NCI-H2081 (cell line): Measurements from ENCODE around the gene GLUD1.
"Not testable (repeated sequence)": the region's sequence is repeated elsewhere in the genome, so short reads cannot be mapped to it uniquely, and the experiment has no call there.

Source experiments
- DNase-seq, 2 experiments: peaks; one replicate each; lab custom pipeline; 2025; lab: John Stamatoyannopoulos, UW

The GLUD1 gene

DNA sequence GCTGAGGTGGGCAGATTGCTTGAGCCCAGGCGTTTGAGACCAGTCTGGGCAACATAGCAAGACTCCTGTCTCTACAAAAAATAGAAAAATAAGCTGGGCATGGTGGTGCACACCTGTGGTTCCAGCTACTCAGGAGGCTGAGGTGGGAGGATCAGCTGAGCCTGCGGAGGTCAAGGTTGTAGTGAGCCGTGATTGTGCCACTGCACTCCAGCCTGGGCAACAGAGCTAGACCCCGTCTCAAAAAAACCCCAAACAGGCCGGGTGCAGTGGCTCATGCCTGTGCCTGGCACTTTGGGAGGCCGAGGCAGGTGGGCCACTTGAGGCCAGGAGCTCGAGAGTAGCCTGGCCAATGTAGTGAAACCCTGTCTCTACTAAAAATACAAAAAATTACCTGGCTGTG lies 51.1 kb downstream of the GLUD1 start:
- DNase-seq: not testable (repeated sequence)

DNA sequence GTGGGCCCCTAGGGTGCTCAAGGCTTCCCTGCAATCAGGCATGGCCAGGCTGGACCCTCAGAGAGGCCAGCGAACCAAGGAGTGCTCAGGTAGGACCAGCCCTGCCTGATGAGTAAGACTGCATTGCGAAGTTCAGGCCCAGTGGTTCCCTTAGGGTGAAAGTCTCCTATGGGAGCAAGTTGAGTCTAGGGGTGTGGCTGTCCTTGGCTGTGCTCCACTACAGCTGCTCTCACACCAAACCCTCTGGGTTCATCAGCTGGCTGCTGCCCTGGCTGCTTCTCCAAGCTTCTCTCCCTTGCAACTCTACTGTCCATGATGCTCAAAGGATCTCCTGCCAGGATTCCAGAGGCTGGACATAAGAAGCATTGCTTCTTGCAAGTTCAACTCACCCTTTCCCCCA lies 55.9 kb downstream of the GLUD1 start:
- no peak for DNase-seq

DNA sequence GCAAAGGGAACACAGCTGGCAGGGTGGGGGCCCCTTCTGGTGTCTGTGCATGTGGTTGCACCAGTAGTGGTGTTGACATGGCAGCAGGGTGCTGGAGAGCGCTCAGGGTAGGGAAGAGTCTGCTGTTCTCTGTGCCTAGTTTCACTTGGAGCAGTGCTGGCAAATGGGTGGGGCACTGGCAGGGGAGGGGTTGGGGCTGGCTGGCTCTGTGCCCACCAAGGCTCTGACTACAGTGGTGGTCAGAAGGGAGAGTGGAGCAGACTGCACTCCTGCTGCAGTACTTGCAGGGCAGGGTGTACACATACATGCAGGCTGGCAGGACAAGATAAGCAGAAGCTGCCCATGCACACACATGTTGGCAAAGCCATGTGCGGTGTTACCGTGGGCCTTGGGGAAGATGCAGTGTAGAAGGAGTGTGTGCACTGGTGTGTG lies 56.3 kb downstream of the GLUD1 start:
- DNase-seq: no peak

DNA sequence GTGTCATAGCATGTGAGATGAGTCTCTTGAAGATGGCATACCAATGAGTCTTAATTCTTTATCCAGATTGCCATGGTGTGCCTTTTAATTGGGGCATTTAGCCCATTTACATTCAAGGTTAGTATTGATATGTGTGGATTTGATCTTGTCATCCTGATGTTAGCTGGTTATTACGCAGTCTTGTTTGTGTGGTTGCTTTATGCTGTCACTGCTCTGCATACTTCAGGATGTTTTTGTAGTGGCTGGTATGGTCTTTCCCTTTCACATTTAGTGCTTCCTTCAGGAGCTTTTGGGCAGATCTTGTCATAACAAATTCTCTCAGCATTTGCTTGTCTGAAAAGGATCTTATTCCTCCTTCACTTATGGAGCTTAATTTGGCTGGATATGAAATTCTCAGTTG lies 58.0 kb downstream of the GLUD1 start:
- DNase-seq: no peak

DNA sequence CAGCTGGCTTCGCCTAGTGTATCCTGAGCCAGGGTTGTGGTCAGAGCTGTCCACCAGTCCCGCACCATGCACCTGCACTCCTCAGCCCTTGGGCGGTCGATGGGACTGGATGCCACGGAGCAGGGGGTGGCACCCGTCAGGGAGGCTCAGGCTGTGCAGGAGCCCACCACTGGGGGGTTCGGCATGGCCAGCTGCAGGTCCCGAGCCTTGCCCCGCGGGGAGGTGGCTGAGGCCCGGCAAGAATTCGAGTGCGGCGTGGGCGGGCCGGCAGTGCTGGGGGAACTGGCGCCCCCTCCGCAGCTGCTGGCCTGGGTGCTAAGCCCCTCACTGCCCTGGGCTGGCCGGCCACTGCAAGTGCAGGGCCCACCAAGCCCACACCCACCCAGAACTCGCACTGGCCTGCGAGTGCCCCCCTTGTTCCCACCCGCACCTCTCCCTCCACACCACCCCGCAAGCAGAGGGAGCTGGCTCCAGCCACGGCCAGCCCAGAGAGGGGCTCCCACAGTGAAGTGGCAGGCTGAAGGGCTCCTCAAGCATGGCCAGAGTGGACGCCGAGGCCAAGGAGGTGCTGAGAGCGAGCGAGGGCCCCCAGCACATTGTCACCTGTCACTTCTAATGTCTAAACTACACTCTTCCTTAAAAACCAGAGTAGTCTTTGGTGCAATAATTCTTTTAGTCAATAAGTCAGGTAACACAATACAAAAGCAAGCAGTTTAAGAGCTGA lies 63.6 kb downstream of the GLUD1 start:
- no peak for DNase-seq

DNA sequence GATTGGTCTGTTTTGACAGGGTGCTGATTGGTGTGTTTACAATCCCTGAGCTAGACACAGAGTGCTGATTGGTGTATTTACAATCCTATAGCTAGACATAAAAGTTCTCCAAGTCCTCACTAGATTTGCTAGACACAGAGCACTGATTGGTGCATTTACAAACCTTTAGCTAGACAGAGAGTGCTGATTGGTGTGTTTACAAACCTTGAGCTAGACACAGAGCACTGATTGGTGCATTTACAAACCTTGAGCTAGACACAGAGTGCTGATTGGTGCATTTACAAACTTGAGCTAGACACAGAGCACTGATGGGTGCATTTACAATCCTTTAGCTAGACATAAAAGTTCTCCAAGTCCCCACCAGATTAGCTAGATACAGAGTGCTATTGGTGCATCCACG lies 64.2 kb downstream of the GLUD1 start:
- not testable (repeated sequence) for DNase-seq

DNA sequence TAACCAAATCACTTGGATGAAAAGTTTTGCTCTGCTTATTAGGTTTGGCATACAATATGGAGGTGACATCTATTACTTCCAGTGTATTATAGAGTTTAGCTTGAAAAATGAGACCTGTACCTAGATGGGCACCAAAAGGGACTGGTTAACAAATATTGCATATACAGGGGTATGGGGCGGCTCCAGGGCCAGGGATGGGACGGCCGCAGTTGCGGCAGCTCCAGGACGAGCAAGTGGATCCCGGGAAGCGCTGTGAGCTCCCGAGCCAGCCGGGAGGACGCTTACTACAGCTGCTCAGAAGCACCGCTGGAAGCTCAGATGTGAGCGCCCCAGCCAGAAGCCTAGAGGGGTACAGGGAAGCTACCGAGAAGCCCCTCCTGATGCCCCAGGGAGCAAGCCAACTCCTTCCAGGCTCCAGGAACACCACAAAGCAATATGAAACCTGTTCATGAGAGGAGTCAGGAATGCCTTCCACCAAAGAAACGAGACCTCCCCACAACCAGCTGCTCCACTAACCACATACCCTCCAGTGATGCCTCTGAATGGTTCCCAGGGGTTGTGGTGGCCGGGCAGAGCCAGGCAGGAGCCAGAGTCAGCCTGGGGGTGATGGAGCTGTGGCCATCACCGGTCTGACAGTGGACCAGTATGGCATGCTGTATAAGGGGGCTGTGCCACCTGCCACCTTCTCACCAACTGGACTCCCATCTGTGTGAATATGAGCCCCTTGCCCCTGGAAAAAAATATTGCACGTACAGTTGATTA lies 67.7 kb downstream of the GLUD1 start:
- not testable (repeated sequence) for DNase-seq

DNA sequence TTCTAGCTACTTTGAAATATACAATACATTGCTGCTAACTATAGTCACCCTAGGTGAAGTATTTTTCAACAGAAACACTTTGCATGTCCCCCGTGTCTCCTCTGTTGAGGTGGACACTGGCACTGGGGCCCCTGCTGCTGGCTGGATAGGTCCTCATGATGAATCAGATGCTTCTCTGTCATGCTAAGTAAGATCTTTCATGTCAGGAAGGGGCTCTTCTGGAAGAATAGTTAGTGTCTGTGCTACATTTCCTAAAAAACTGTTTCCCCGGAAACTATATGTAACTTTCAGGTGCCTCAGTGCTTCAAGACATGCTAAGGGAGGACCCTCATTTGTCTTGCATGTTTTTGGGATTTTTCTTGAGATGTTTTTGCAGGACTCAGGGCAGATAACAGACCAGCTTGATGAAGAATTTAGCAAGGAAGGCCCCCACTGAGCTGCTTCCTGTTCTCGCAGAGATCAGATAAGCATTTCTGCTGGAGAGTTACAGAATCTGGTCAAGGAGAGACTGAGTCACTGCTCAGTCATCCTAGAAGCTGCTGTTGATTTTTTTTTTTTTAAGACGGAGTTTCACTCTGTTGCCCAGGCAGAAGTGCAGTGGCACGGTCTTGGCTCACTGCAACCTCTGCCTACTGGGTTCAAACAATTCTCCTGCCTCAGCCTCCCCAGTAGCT lies 69.2 kb downstream of the GLUD1 start:
- not testable (repeated sequence) for DNase-seq

DNA sequence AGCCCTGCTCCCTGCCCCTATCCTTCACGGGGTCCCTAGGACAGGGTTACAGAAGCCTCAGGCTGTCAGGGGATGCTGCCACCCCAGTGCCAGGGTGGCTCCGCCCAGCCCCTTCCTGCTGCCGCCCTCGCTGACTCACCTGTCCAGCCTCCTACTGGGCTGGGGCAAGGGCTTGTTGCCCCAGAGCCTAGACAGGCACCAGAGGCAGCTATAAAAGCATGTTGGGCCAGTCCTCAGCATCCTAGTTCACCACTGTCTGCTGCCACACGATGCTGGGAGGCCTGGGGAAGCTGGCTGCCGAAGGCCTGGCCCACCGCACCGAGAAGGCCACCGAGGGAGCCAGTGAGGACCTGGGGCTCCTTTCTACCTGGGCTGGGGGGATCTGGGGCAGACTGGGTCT lies 74.6 kb downstream of the GLUD1 start, which contains the start of gene FAM25A:
Gene FAM25A (plus strand): TSS at position 239 of the 400 bp plus-strand sequence. CDS start 31 bp downstream, at position 270.
- DNase-seq: not testable (repeated sequence)

DNA sequence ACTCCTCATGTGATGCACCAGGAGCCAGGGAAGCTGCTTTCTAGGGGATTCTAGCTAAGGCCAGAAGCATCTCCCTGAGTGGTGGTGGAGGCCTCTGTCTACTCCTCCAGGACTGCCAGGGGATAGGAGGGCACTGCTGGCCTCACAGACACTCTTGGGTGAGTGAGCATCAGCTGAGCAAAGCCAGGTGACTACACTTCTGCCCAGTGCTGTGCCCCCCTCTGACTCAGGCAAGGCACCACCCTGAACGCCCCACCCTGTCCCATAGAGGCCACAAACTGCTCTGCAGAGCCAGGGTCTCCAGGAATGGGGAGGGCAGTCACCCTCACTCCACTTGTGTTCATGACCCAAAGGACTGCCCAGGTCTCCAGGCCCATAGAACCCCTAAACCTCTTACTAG lies 75.1 kb downstream of the GLUD1 start:
- not testable (repeated sequence) for DNase-seq

DNA sequence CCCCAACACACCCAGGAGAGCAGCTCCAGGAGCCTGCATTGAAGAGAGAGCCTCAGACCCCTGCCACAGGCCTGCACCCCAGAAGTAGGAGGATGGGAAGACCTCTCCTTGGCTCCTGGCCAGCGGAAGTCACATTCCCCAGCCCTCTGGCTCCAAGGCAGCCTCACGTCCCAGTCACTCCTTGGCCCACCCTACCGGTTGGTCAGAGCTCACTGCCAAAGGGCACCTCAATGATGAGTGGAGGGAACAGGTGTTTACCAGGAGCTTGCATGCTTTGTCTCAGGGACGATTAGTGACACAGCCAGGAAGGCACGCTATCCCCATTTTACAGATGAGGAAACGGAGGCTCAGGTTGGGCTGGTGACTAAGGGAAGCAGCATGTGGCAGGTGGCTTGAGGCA lies 75.6 kb downstream of the GLUD1 start:
- DNase-seq: not testable (repeated sequence)

DNA sequence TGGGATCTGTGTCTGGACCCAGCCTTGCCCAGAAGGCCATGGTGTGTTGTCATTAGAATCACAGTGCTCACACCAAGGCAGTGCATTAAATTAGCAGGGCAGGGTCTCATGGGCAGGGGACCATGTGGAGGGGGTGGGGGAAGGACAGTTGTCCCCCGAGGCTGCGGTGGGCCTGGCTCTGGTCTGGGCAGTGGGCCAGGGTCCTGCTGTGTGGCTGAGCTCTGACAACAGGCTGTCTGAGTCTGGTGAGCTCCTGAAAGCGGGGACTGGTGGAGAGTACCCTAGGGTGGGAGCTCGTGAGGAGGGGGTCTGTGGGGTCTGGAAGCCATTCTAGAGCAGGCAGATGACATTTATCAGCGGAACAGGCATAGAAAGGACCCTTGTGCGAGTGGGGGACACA lies 76.5 kb downstream of the GLUD1 start:
- not testable (repeated sequence) for DNase-seq

DNA sequence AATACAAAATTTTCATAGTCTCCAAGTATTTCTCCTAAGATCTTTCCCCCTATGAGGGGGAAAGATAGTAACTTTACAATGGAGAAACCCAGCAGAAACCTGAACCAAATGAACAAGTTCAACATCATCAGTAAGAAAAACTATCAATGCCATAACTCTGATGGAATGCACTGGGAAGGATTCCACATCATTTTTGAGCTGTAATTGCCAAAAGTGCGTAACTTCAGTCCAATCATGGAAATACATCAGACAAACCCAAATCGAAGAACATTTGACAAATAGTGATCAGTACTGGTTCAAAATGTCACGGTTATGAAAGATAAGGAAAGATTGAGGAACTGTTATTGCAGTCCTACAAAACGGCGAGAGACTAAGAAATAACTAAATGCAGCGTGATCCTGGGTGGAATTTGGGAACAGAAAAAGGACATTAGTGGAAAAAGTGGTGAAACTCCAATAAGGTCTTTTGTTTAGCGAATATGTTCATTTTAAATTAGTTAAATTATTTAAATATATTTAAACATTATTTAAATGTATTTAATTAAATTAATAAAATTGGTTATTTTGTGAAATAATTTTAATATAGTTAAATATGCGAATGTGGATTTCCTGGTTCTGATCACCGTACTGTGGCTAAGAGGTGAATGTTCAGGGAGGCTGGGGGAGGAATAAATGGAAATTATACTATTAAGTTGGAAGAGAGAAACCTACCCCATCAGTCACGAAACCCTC lies 79.5 kb downstream of the GLUD1 start:
- not testable (repeated sequence) for DNase-seq

DNA sequence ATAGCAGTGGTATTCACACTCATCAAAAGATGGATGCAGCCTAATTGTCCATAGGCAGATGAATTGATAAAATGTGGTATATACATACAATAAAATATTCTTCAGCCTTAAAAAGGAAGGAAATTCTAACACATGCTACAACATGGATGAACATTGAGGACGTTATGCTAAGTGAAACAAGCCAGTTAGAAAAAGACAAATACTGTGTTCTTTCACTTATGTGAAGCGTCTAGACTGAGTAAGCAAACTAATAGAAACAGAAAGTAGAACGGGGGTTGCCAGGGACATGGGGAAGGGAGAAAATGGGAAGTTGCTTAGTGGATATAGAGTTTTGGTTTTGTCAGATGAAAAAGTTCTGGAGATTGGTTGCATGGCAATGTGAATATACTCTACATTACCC lies 81.1 kb downstream of the GLUD1 start:
- not testable (repeated sequence) for DNase-seq

DNA sequence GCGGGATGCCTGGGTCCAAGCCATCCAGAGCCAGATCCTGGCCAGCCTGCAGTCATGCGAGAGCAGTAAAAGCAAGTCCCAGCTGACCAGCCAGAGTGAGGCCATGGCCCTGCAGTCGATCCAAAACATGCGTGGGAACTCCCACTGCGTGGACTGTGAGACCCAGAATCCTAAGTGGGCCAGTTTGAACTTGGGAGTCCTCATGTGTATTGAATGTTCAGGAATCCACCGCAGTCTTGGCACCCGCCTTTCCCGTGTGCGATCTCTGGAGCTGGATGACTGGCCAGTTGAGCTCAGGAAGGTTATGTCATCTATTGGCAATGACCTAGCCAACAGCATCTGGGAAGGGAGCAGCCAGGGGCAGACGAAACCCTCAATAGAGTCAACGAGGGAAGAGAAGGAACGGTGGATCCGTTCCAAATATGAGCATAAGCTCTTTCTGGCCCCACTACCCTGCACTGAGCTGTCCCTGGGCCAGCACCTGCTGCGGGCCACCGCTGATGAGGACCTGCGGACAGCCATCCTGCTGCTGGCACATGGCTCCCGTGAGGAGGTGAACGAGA lies 85.4 kb downstream of the GLUD1 start:
- not testable (repeated sequence) for DNase-seq

DNA sequence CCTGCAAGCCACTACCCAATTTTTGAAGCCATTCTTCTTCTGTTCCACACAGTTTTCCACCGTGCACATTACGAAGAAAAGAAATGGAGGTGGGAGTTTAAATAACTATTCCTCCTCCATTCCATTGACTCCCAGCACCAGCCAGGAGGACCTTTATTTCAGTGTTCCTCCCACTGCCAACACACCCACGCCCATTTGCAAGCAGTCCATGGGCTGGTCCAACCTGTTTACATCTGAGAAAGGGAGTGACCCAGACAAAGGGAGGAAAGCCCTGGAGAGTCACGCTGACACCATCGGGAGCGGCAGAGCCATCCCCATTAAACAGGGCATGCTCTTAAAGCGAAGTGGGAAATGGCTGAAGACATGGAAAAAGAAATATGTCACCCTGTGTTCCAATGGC lies 86.3 kb downstream of the GLUD1 start:
- not testable (repeated sequence) for DNase-seq

DNA sequence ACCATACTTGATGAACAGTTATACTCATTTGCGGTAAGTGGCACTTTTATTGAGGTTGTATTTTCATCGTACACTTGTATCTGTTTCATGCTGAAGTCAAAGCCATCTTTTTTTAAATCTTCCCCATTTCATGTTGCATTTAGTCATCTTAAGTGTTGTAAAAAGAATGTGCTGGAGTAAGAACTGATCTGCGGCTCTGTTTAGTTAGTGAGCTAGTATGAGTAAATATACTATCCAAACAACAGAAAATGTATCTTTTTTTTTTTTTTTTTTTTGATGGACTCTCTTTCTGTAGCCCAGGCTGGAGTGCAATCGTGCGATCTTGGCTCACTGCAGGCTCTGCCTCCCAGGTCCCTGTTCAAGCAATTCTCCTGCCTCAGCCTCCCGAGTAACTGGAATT lies 87.0 kb downstream of the GLUD1 start:
- not testable (repeated sequence) for DNase-seq

DNA sequence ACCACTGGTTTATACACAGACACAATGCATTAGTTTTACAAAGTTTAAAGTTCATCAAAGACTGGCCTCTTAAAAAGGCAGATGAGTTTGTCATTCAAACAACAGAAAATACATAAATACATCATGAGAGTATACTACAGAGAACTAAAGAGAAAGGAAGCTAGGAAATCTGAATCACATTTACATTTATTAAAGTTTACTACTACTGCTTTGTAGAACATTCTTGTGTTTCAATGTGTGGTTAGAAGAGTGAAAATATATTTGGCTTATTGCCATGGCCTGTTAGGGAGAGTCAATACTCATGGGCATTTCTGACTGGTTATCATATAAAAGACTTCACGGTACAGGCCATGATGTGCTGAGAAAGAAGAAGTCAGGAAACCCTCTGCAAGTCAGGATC lies 87.5 kb downstream of the GLUD1 start:
- DNase-seq: not testable (repeated sequence)

DNA sequence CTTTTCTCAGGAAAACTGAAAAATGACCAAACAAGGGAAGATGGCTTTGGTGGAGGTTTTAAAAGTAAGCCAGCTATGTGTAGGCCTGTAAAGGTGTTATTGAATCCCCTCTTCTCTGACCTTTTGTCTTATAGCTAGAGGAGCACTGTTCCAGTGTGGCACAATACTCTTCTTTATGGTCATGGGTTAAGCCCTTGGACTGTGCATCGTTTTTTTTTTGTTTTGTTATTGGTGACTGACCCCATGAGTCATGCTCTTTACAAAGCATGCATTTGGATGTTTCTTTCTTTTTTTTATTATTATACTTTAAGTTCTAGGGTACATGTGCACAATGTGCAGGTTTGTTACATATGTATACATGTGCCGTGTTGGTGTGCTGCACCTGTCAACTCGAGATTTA lies 94.2 kb downstream of the GLUD1 start:
- DNase-seq: no peak
